Thyroid gland (tissue), 4 donors: ENCODE data around the gene DNAJC25.

Source experiments
- POLR2A ChIP-seq, 2 donors: fragments of 450-650 bp; IDR thresholded peaks; one replicate each; pipeline ENCODE4 v1.6.1; 2017; ENCODE audit warnings: antibody characterized with exemption in 2 of 2, mild to moderate bottlenecking in 2 of 2, moderate library complexity in 1 of 2
- TF ChIP-seq, protein P1 (sequence below), 6 experiments: fragments of 200-600 bp in 3 of 6; fragments of 450-650 bp in 3 of 6; sonication (generic) in 3 of 6; IDR thresholded peaks; one replicate each; pipeline ENCODE4 v1.5.1; 2016 to 2019; ENCODE audit warnings: antibody characterized with exemption in 6 of 6, mild to moderate bottlenecking in 2 of 6, inconsistent platforms in 1 of 6, moderate library complexity in 1 of 6

DNA sequence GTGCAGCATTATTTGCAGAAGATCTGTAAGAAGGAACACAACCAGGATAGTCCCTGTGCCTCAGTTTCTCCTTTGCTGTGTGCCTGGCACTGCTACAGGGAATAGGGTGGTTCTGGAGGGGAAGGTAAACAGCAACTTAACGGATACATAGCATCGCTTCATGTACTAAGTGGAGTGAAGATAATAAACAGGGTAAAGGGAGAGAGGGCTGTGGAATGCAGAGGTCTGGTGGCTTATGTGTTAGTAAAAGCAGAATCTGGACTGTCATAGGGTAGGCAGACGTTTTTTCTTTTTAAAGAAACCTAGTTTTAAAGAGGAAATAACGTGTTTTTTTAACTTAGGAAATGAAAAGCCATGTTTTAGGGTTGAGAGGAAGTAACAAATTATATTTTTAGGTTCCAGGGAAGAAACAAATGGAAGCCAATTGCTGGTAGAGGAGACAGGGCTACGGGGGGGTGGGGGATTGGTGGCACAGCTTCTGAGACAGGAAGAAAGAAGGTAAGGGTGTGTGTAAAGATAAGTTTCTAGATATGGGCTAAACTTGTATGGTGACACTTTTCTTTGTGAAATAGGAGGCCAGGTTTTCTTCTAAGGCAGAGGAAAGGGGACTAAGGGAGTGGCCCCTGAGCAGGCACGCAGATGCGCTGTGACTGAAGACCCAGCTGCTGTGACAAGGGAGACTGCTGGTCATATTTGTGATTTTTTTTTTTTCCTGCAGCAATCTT lies 31.6 kb downstream of the DNAJC25 start:
- TF ChIP-seq, protein P1, sequence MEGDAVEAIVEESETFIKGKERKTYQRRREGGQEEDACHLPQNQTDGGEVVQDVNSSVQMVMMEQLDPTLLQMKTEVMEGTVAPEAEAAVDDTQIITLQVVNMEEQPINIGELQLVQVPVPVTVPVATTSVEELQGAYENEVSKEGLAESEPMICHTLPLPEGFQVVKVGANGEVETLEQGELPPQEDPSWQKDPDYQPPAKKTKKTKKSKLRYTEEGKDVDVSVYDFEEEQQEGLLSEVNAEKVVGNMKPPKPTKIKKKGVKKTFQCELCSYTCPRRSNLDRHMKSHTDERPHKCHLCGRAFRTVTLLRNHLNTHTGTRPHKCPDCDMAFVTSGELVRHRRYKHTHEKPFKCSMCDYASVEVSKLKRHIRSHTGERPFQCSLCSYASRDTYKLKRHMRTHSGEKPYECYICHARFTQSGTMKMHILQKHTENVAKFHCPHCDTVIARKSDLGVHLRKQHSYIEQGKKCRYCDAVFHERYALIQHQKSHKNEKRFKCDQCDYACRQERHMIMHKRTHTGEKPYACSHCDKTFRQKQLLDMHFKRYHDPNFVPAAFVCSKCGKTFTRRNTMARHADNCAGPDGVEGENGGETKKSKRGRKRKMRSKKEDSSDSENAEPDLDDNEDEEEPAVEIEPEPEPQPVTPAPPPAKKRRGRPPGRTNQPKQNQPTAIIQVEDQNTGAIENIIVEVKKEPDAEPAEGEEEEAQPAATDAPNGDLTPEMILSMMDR (IDR thresholded peaks at IDR 0.05): no peak
- no peak for TF ChIP-seq POLR2A (IDR thresholded peaks at IDR 0.05)
